SK-N-SH treated with all-trans-retinoic acid at 6 μM for 48 hours (cell line): Measurements from ENCODE around the gene TYW1B.
A peak's percentile ranks its signal among the peaks of the same experiment; 100 is the strongest.
"Not testable (repeated sequence)": the region's sequence is repeated elsewhere in the genome, so short reads cannot be mapped to it uniquely, and the experiment has no call there.

Experiments used
- ATAC-seq: fragments of 200-7000 bp; cut with Tn5 transposase; 3 replicates; pipeline ENCODE4 v1.9.1; 2020; ENCODE audit warnings: mild to moderate bottlenecking, moderate library complexity
- ARNTL ChIP-seq: fragments of 450-650 bp; formaldehyde crosslinking; IDR thresholded peaks from 2 replicates; pipeline ENCODE4 v1.5.0; 2020; ENCODE audit warnings: low read depth, mild to moderate bottlenecking, moderate library complexity, borderline replicate concordance
- CSDC2 ChIP-seq: fragments of 250-450 bp; sonication (Bioruptor Pico); IDR thresholded peaks from 2 replicates; pipeline ENCODE4 v1.5.0; 2020; ENCODE audit warnings: mild to moderate bottlenecking, moderate library complexity
- ESRRG ChIP-seq: fragments of 250-450 bp; sonication (Bioruptor Pico); IDR thresholded peaks from 2 replicates; pipeline ENCODE4 v1.6.1; 2021; ENCODE audit warnings: mild to moderate bottlenecking
- GLIS3 ChIP-seq: fragments of 250-450 bp; sonication (Bioruptor Pico); IDR thresholded peaks from 2 replicates; pipeline ENCODE4 v1.5.0; 2020; ENCODE audit warnings: mild to moderate bottlenecking, moderate library complexity
- ISL1 ChIP-seq: fragments of 250-450 bp; sonication (Bioruptor Pico); IDR thresholded peaks from 2 replicates; pipeline ENCODE4 v2.1.2; 2022; ENCODE audit warnings: mild to moderate bottlenecking, moderate library complexity
- OSR1 ChIP-seq: fragments of 250-450 bp; sonication (Bioruptor Pico); IDR thresholded peaks from 2 replicates; pipeline ENCODE4 v1.8.0; 2022; ENCODE audit warnings: moderate library complexity, mild to moderate bottlenecking, inconsistent platforms
- RARB ChIP-seq: fragments of 250-450 bp; sonication (Bioruptor Pico); IDR thresholded peaks from 2 replicates; pipeline ENCODE4 v1.8.0; 2021; ENCODE audit warnings: mild to moderate bottlenecking, moderate library complexity
- SNAI2 ChIP-seq: fragments of 250-450 bp; sonication (Bioruptor Pico); IDR thresholded peaks from 2 replicates; pipeline ENCODE4 v1.5.0; 2020; ENCODE audit warnings: mild to moderate bottlenecking, moderate library complexity
- TCF4 ChIP-seq: fragments of 250-450 bp; sonication (Bioruptor Pico); IDR thresholded peaks from 2 replicates; pipeline ENCODE4 v1.8.0; 2021; ENCODE audit warnings: mild to moderate bottlenecking, moderate library complexity, borderline replicate concordance
- TOX ChIP-seq: fragments of 250-450 bp; sonication (Bioruptor Pico); IDR thresholded peaks from 2 replicates; pipeline ENCODE4 v1.8.0; 2021; ENCODE audit warnings: mild to moderate bottlenecking, moderate library complexity, borderline replicate concordance
- ZC3H10 ChIP-seq: fragments of 250-450 bp; sonication (Bioruptor Pico); IDR thresholded peaks from 2 replicates; pipeline ENCODE4 v1.5.1; 2021; ENCODE audit warnings: mild to moderate bottlenecking, moderate library complexity
- ZFP3 ChIP-seq: fragments of 250-450 bp; sonication (Bioruptor Pico); IDR thresholded peaks from 2 replicates; pipeline ENCODE4 v1.5.0; 2020; ENCODE audit warnings: mild to moderate bottlenecking, moderate library complexity
- ZFP30 ChIP-seq: fragments of 450-650 bp; formaldehyde crosslinking; IDR thresholded peaks from 2 replicates; pipeline ENCODE4 v1.5.0; 2022; ENCODE audit warnings: mild to moderate bottlenecking, moderate library complexity
- ZNF565 ChIP-seq: fragments of 450-650 bp; formaldehyde crosslinking; conservative IDR thresholded peaks from 2 replicates; pipeline ENCODE4 v1.5.0; 2020; ENCODE audit warnings: low read depth, mild to moderate bottlenecking, moderate library complexity
- ZNF70 ChIP-seq: fragments of 450-650 bp; formaldehyde crosslinking; IDR thresholded peaks from 2 replicates; pipeline ENCODE4 v1.5.0; 2020; ENCODE audit warnings: mild to moderate bottlenecking, moderate library complexity
- ZNF8 ChIP-seq: fragments of 450-650 bp; formaldehyde crosslinking; IDR thresholded peaks from 2 replicates; pipeline ENCODE4 v1.5.0; 2020; ENCODE audit warnings: mild to moderate bottlenecking, moderate library complexity
- TF ChIP-seq, protein P1 (sequence below): fragments of 250-450 bp; sonication (Bioruptor Pico); IDR thresholded peaks from 2 replicates; pipeline ENCODE4 v1.8.0; 2021; ENCODE audit warnings: low read depth, mild to moderate bottlenecking, moderate library complexity, borderline replicate concordance
- TF ChIP-seq, protein P2 (sequence below): fragments of 250-450 bp; sonication (Bioruptor Pico); IDR thresholded peaks from 2 replicates; pipeline ENCODE4 v1.5.1; 2020; ENCODE audit warnings: low read depth, mild to moderate bottlenecking, moderate library complexity
- TF ChIP-seq, protein P3 (sequence below): fragments of 250-450 bp; sonication (Bioruptor Pico); IDR thresholded peaks from 2 replicates; pipeline ENCODE4 v1.5.0; 2020; ENCODE audit warnings: mild to moderate bottlenecking, moderate library complexity
- TF ChIP-seq, protein P4 (sequence below): fragments of 250-450 bp; sonication (Bioruptor Pico); IDR thresholded peaks from 2 replicates; pipeline ENCODE4 v1.5.1; 2021; ENCODE audit warnings: mild to moderate bottlenecking, moderate library complexity

The TYW1B gene

DNA sequence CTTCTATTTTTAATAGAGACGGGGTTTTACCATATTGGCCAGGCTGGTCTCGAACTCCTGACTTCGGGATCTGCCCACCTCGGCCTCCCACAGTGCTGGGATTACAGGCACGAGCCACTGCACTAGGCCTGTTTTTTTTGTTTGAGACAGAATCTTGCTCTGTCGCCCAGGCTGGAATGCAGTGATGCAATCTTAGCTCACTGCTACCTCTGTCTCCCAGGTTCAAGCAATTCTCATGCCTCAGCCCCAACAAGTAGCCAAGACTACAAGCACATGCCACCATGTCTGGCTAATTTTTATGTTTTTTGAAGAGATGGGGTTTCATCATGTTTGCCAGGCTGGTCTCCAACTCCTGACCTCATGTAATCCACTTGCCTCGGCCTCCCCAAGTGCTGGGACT, 73.7 kb downstream of the TYW1B start:
- no peak for ATAC-seq
- TF ChIP-seq TCF4 (CRISPR knock-in tag) (no peak), SNAI2 (CRISPR knock-in tag) (no peak), ESRRG (CRISPR knock-in tag) (no peak), ISL1 (CRISPR knock-in tag) (0 out of 2 replicates have a peak, but pooled peaks have one; percentile 7), ZNF565 (CRISPR knock-in tag) (no peak), ZFP3 (CRISPR knock-in tag) (no peak)
- TF ChIP-seq, protein P1, sequence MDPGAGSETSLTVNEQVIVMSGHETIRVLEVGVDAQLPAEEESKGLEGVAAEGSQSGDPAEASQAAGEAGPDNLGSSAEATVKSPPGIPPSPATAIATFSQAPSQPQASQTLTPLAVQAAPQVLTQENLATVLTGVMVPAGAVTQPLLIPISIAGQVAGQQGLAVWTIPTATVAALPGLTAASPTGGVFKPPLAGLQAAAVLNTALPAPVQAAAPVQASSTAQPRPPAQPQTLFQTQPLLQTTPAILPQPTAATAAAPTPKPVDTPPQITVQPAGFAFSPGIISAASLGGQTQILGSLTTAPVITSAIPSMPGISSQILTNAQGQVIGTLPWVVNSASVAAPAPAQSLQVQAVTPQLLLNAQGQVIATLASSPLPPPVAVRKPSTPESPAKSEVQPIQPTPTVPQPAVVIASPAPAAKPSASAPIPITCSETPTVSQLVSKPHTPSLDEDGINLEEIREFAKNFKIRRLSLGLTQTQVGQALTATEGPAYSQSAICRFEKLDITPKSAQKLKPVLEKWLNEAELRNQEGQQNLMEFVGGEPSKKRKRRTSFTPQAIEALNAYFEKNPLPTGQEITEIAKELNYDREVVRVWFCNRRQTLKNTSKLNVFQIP (CRISPR knock-in tag), result no peak
- TF ChIP-seq, all 23 proteins: peak for 1

DNA sequence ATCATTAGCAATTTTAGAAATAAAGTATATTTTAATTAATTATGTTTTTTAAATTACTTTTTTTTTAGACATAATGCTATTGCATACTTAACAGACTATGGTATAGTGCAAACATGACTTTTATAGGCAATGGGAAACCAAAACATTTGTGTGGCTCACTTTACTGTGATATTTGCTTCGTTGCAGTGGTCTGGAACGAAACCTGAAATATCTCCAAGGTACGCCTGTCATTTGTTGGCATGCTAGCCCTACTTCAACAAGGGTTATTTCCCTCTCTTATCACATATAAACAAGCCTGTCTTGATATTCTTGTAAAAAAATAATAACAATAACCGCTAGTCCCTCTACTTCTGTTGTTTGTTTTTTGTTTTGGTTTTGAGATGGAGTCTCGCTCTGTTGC, 74.2 kb downstream of the TYW1B start:
- no peak for ATAC-seq
- TF ChIP-seq, protein P2, sequence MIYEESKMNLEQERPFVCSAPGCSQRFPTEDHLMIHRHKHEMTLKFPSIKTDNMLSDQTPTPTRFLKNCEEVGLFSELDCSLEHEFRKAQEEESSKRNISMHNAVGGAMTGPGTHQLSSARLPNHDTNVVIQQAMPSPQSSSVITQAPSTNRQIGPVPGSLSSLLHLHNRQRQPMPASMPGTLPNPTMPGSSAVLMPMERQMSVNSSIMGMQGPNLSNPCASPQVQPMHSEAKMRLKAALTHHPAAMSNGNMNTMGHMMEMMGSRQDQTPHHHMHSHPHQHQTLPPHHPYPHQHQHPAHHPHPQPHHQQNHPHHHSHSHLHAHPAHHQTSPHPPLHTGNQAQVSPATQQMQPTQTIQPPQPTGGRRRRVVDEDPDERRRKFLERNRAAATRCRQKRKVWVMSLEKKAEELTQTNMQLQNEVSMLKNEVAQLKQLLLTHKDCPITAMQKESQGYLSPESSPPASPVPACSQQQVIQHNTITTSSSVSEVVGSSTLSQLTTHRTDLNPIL (CRISPR knock-in tag), result no peak
- TF ChIP-seq GLIS3 (CRISPR knock-in tag), result no peak
- TF ChIP-seq ZFP3 (CRISPR knock-in tag), result no peak
- TF ChIP-seq, protein P3, sequence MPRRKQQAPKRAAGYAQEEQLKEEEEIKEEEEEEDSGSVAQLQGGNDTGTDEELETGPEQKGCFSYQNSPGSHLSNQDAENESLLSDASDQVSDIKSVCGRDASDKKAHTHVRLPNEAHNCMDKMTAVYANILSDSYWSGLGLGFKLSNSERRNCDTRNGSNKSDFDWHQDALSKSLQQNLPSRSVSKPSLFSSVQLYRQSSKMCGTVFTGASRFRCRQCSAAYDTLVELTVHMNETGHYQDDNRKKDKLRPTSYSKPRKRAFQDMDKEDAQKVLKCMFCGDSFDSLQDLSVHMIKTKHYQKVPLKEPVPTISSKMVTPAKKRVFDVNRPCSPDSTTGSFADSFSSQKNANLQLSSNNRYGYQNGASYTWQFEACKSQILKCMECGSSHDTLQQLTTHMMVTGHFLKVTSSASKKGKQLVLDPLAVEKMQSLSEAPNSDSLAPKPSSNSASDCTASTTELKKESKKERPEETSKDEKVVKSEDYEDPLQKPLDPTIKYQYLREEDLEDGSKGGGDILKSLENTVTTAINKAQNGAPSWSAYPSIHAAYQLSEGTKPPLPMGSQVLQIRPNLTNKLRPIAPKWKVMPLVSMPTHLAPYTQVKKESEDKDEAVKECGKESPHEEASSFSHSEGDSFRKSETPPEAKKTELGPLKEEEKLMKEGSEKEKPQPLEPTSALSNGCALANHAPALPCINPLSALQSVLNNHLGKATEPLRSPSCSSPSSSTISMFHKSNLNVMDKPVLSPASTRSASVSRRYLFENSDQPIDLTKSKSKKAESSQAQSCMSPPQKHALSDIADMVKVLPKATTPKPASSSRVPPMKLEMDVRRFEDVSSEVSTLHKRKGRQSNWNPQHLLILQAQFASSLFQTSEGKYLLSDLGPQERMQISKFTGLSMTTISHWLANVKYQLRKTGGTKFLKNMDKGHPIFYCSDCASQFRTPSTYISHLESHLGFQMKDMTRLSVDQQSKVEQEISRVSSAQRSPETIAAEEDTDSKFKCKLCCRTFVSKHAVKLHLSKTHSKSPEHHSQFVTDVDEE, result no peak
- TF ChIP-seq, protein P4, sequence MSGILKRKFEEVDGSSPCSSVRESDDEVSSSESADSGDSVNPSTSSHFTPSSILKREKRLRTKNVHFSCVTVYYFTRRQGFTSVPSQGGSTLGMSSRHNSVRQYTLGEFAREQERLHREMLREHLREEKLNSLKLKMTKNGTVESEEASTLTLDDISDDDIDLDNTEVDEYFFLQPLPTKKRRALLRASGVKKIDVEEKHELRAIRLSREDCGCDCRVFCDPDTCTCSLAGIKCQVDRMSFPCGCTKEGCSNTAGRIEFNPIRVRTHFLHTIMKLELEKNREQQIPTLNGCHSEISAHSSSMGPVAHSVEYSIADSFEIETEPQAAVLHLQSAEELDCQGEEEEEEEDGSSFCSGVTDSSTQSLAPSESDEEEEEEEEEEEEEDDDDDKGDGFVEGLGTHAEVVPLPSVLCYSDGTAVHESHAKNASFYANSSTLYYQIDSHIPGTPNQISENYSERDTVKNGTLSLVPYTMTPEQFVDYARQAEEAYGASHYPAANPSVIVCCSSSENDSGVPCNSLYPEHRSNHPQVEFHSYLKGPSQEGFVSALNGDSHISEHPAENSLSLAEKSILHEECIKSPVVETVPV (CRISPR knock-in tag), result no peak
- no peak for TF ChIP-seq CSDC2 (CRISPR knock-in tag)
- no peak for TF ChIP-seq ZFP30
- no peak for TF ChIP-seq ZC3H10 (CRISPR knock-in tag)

DNA sequence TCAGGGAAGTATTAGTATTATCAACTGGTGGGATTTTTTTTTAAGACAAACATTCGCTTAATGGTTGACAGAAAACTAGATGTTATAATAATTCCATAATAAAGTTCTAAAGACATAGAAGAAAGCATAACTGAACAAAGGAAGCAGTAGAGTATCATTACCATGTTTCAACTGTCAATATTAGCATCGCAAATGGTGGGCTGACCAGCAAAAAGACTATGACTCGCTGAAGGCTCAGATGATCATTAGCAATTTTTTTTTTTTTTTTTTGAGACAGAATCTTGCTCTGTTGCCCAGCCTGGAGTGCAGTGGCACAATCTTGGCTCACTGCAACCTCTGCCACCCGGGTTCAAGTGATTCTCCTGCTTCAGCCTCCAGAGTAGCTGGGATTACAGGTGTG, 74.8 kb downstream of the TYW1B start:
- not testable (repeated sequence) for ATAC-seq

DNA sequence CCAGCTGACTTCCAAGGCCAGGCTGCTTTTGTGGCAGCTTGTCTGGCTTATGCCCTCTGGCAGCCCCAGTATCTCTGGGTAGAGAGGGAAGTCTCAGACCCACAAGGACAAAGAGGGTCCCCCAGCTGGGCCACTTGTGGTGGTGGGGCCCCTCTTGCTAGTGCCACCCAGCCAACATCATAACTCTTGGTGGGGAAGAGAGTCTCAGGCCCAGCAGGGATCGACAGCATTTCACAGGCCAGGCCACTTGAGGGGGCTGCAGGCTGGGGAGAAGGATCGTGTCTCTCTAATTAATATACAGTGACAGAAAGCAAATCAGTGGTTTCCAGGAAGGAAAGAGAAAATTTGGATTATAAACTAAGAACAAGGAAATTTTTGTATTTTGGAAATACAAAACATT, 76.0 kb downstream of the TYW1B start:
- peak; percentile 39; the same call in 1 of the 3 replicates for ATAC-seq
- no peak for TF ChIP-seq ESRRG (CRISPR knock-in tag)
- TF ChIP-seq, protein P2 (CRISPR knock-in tag), result no peak
- TF ChIP-seq TOX (CRISPR knock-in tag), result no peak
- TF ChIP-seq ZNF70 (CRISPR knock-in tag), result no peak
- no peak for TF ChIP-seq GLIS3 (CRISPR knock-in tag)

DNA sequence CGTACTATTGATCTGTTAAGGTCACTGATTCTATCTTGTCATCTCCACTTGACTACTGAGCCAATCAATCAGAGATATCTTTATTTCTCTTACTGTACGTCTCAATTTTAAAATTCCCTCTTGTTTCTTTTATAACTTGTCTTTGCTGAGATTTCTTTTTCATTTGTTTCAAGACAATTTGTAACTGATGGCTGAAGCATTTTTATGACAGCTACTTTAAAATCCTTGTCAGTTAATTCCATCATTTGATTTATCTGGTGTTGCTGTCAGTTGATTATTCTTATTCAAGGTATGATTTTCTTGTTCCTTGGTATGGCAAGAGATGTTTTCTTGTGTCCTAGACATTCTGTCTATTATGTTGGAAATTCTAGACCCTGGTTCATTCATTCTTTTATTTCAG, 76.6 kb downstream of the TYW1B start:
- ATAC-seq, result no peak
- TF ChIP-seq ZNF8 (CRISPR knock-in tag) (no peak), ESRRG (CRISPR knock-in tag) (no peak), ARNTL (no peak), ZC3H10 (CRISPR knock-in tag) (no peak), RARB (CRISPR knock-in tag) (no peak), ZNF70 (CRISPR knock-in tag) (no peak), ISL1 (CRISPR knock-in tag) (no peak), OSR1 (CRISPR knock-in tag) (no peak), TOX (CRISPR knock-in tag) (no peak), ZNF565 (CRISPR knock-in tag) (no peak)
- TF ChIP-seq, protein P2 (CRISPR knock-in tag), result no peak
- TF ChIP-seq, protein P4 (CRISPR knock-in tag), result no peak

DNA sequence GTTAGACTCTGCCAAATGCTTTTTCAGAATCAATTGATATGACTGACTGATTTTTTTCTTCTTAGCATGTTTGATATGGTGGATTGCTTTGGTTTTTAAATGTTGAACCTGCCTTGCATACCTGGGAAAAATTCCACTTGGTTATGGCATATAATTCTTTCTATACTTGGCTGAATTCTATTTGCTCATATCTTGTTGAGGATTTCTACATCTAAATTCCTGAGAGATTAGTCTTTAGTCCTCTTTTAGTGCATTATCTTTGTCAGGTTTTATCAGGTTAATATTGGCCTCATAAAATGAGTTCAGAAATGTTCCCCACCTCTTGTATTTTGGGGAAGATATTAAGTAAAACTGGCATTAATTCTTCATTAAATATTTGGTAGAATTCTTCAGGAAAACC, 79.4 kb downstream of the TYW1B start:
- ATAC-seq, result peak; percentile 65
